Motor neuron (in vitro differentiated cells): ENCODE measurements around the gene SCAMP4. TPM values are rescaled to one million over a fixed set of nuclear protein-coding genes. Genes with fewer than 3 reads are reported as not detected.

Source experiments
- ATAC-seq, 8 experiments: fragments of 200-7000 bp; cut with Tn5 transposase; replicated peaks in 6 of 8; 2 replicates each; pipeline ENCODE4 v1.8.0; 2021; ENCODE audit warnings: mild to moderate bottlenecking in 8 of 8, moderate library complexity in 8 of 8
- H3K27ac ChIP-seq, 2 donors: fragments of 250-450 bp; sonication (Bioruptor Pico); 2 replicates each; pipeline ENCODE4 v1.9.0; 2021; ENCODE audit warnings: antibody characterized with exemption in 2 of 2, mild to moderate bottlenecking in 2 of 2, moderate library complexity in 1 of 2
- H3K4me1 ChIP-seq, 2 donors: fragments of 250-450 bp; sonication (Bioruptor Pico); replicated peaks in 1 of 2; 2 replicates each; pipeline ENCODE4 v1.6.1; 2021; ENCODE audit warnings: antibody characterized with exemption in 2 of 2, mild to moderate bottlenecking in 2 of 2, moderate library complexity in 1 of 2
- H3K4me3 ChIP-seq, 5 donors: fragments of 250-450 bp; sonication (Bioruptor Pico); 2 replicates each; pipeline ENCODE4 v1.9.0; 2021; ENCODE audit warnings: antibody characterized with exemption in 5 of 5, mild to moderate bottlenecking in 5 of 5, moderate library complexity in 4 of 5
- WGBS, 10 experiments: fragments of 450-650 bp; shearing (Covaris generic); methylation state at CpG; one replicate each; pipeline ENCODE4 v1.0.0; 2022; 5-methylcytosine and 5-hydroxymethylcytosine counted together
- in situ Hi-C, 9 experiments: fragments of 400-800 bp; cut with MboI; loops; one replicate each; pipeline ENCODE4 v1.15.0; 2021; ENCODE audit warnings: low sequenced_read_pairs in 9 of 9, low pct_unique_long_range_greater_than_20kb in 2 of 9; ENCODE audit not compliant: unreplicated experiment in 9 of 9
- total RNA-seq, 8 experiments: library from RNA; unstranded; fragments of 300-600 nt; gene quantifications; 2 replicates each; pipeline versions ENCODE4 v1.2.3 to v1.2.4, GENCODE V29; 2022

SCAMP4 gene
- total RNA-seq, 8 experiments from 2014 or later = 8.4 to 47.8 (median 24.1) TPM

- ATAC-seq = peak in 2 of 8 experiments; percentile 8 to 15
- H3K4me3 ChIP-seq = no peak overlapping the region
- WGBS, 10 experiments = 80 to 100% (median 93%) methylated on average over 2 to 10 of the region's 38 CpGs; no CpG with 5 or more reads in 5 of the 10 experiments
- H3K4me1 ChIP-seq = no peaks in the 10 kb centered on the region
- in situ Hi-C loops = no loop called here
- H3K27ac ChIP-seq = no peak overlapping the region
These were observed 65.0 kb downstream of the SCAMP4 start for GRCh38 chr19:1970003-1970805.

- ATAC-seq = peak in 2 of 8 experiments; percentile 5 to 7
- in situ Hi-C loops = no loop called here
- Histone ChIP-seq H3K4me3 (no peak overlapping the region), H3K27ac (no peak overlapping the region), H3K4me1 (no peaks in the 10 kb centered on the region)
- WGBS, 10 experiments = 79 to 100% (median 93%) methylated on average over 3 to 10 of the region's 27 CpGs; no CpG with 5 or more reads in 6 of the 10 experiments
These were observed 65.8 kb downstream of the SCAMP4 start for GRCh38 chr19:1970806-1971502.

DNA sequence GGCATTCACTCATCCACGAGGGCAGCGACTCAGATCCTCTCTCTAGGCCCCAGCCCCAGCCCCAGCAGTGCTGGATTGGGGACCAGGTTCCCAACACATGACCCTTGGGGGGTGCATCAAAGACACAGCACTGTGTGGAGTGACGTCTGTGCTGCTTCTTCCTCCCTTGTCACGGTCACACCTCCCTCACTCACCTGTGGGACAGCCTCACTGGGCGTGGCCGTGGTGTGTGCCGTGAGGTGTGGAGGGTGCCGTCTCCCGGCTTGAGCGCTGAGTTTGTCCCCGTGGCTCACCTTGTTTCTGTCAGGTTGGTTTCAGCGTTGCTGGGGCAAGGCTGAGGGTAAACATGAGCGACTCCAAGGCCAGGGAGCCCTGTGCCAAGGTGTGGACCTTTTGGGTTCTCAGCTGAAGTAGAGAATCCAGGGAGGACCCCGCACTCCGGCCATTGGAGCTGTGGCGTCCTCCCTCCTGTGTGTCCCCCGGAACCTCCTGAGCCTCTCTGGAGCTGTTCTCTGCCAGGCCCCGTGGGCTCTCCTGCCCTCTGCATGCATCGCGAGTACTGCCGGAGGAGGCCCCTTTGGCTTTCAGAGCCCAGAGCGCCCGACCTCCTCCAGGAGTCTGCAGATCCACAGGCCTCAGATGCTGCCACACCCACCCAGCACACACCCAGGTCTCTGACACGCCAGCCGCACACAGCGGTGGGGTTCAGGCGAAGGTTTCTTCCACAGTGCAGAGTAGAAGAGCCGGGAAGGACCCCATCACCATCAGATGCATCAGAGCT, 69.4 kb downstream of the SCAMP4 start:
- no peaks in the 10 kb centered on the region for H3K4me1 ChIP-seq
- in situ Hi-C loops = no loop called here
- no peak overlapping the region for H3K4me3 ChIP-seq
- 88 to 100% (median 100%) methylated on average over 2 to 18 of the region's 28 CpGs; no CpG with 5 or more reads in 4 of the 10 experiments for WGBS, 10 experiments
- peak in 2 of 8 experiments; percentile 13 to 68 for ATAC-seq
- H3K27ac ChIP-seq = no peak overlapping the region

DNA sequence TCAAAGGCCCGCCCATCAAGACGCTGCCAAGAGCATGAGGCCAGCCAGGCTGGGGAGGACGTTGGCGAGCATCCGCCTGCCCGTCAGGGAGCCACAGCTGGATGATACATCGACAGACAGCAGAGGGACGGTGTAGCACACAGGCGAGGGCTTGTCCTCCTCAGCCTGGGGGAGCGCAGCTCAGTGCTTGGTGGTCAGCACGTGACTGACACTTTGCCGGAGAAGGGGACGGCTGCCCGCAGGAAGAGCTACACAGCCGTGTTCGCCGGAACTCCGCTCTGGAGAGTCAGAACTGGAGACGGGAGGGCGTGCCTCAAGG, 69.9 kb downstream of the SCAMP4 start:
- WGBS, 10 experiments = 50 to 100% (median 80%) methylated on average over 1 to 2 of the region's 20 CpGs; no CpG with 5 or more reads in 7 of the 10 experiments
- Histone ChIP-seq H3K4me1 (no peaks in the 10 kb centered on the region), H3K4me3 (no peak overlapping the region), H3K27ac (no peak overlapping the region)
- in situ Hi-C loops = no loop called here
- no peak for ATAC-seq

Other genes starting within 250 kb of the SCAMP4 start
- 1 to 10 TPM in 1 of 8 experiments, under 1 TPM in 6, not detected in 1; 0.11 to 3.7 (median 0.35) TPM for gene ONECUT3, start 151.9 kb upstream of the SCAMP4 start, total RNA-seq
- gene ATP8B3, start 93.1 kb upstream of the SCAMP4 start, total RNA-seq = 1 to 10 TPM in 1 of 8 experiments, under 1 TPM in 7; 0.32 to 2.3 (median 0.78) TPM
- gene REXO1, start 56.9 kb upstream of the SCAMP4 start, total RNA-seq = 10 to 100 TPM in 4 of 8 experiments, 1 to 10 TPM in 4; 6.3 to 20.9 (median 11.1) TPM
- 10 to 100 TPM in 2 of 8 experiments, 1 to 10 TPM in 6; 2.7 to 18.6 (median 4.6) TPM for gene KLF16, start 41.8 kb upstream of the SCAMP4 start, total RNA-seq
- gene ABHD17A, start 19.9 kb upstream of the SCAMP4 start, total RNA-seq = 10 to 100 TPM; 30.4 to 42.3 (median 37.2) TPM
- 1 to 10 TPM in 5 of 8 experiments, under 1 TPM in 3; 0.50 to 3.8 (median 2.1) TPM for gene ADAT3, start within 50 bp of the SCAMP4 start, total RNA-seq
- 10 to 100 TPM; 25.6 to 68.4 (median 49.8) TPM for gene CSNK1G2, start 35.8 kb downstream of the SCAMP4 start, total RNA-seq
- 10 to 100 TPM; 20.3 to 92.3 (median 57.2) TPM for gene BTBD2, start 110.3 kb downstream of the SCAMP4 start, total RNA-seq
- 10 to 100 TPM; 33.0 to 95.2 (median 50.9) TPM for gene MKNK2, start 145.8 kb downstream of the SCAMP4 start, total RNA-seq
- 10 to 100 TPM in 4 of 8 experiments, 1 to 10 TPM in 4; 7.2 to 16.3 (median 10.0) TPM for gene MOB3A, start 190.9 kb downstream of the SCAMP4 start, total RNA-seq
- gene IZUMO4, start 191.5 kb downstream of the SCAMP4 start, total RNA-seq = 1 to 10 TPM; 1.6 to 4.5 (median 3.2) TPM
- 100 to 1,000 TPM in 2 of 8 experiments, 10 to 100 TPM in 6; 59.6 to 122 (median 78.8) TPM for gene AP3D1, start 246.2 kb downstream of the SCAMP4 start, total RNA-seq